B cell (primary cell): ENCODE results near the gene RTN4RL1. TPM values are rescaled to one million over a fixed set of nuclear protein-coding genes. Genes with fewer than 3 reads are reported as not detected.

Source experiments
- ATAC-seq: fragments of 200-7000 bp; cut with Tn5 transposase; one replicate; pipeline ENCODE4 v1.10.0; 2021; ENCODE audit warnings: low read depth, mild to moderate bottlenecking, moderate number of reproducible peaks, moderate library complexity
- CTCF ChIA-PET: fragments of 350-600 bp; sonication (Branson Sonifier 250); formaldehyde crosslinking; loops from one replicate; lab custom pipeline; 2021; ENCODE audit warnings: antibody characterized with exemption, inconsistent platforms; lab: Charles Lee
- POLR2A ChIA-PET: fragments of 350-600 bp; sonication (Branson Sonifier 250); formaldehyde crosslinking; loops from one replicate; lab custom pipeline; 2021; ENCODE audit warnings: antibody characterized with exemption; lab: Charles Lee
- DNase-seq: peaks from one replicate; pipeline ENCODE4 v3.0.0; 2013
- H2AFZ ChIP-seq: 2 replicates; pipeline ENCODE4 v1.6.1; 2012; ENCODE audit warnings: mild to moderate bottlenecking, low read depth, low read length; ENCODE audit not compliant: insufficient read depth, poor library complexity, severe bottlenecking
- H3K27ac ChIP-seq, 2 donors: 1 replicate in 1 of 2; 2 replicates in 1 of 2; pipeline ENCODE4 v1.5.1; 2012 to 2013; ENCODE audit warnings: low read length in 2 of 2, mild to moderate bottlenecking in 2 of 2, moderate library complexity in 1 of 2
- H3K27me3 ChIP-seq, 4 experiments: fragments of 200-600 bp in 1 of 4; sonication (generic) in 1 of 4; replicated peaks in 1 of 4; 1 replicate in 2 of 4; 2 replicates in 2 of 4; pipeline versions ENCODE4 v1.6.1 to v1.7.0; 2013 to 2016; ENCODE audit warnings: low read length in 3 of 4, mild to moderate bottlenecking in 2 of 4, mixed read lengths in 1 of 4, moderate library complexity in 1 of 4; ENCODE audit not compliant: insufficient read depth in 4 of 4, control insufficient read depth in 3 of 4; ENCODE audit errors: control extremely low read depth in 1 of 4
- H3K36me3 ChIP-seq, 2 experiments: replicated peaks in 1 of 2; 1 replicate in 1 of 2; 2 replicates in 1 of 2; pipeline versions ENCODE4 v1.6.1 to v1.7.1; 2013; ENCODE audit warnings: low read length in 1 of 2; ENCODE audit not compliant: insufficient read depth in 2 of 2, control insufficient read depth in 1 of 2; ENCODE audit errors: control extremely low read depth in 1 of 2, extremely low read depth in 1 of 2
- H3K4me1 ChIP-seq, 2 donors: fragments of 200-600 bp in 1 of 2; sonication (generic) in 1 of 2; 1 replicate in 1 of 2; 2 replicates in 1 of 2; pipeline versions ENCODE4 v1.5.1 to v1.6.1; 2013 to 2017; ENCODE audit warnings: low read length in 2 of 2; ENCODE audit not compliant: control insufficient read depth in 2 of 2, insufficient read depth in 2 of 2
- H3K4me2 ChIP-seq: replicated peaks from 2 replicates; pipeline ENCODE3; 2012; ENCODE audit warnings: mild to moderate bottlenecking, low read depth, low read length; ENCODE audit not compliant: poor library complexity, severe bottlenecking
- H3K4me3 ChIP-seq, 5 experiments: fragments of 200-600 bp in 1 of 5; sonication (generic) in 1 of 5; 1 replicate in 3 of 5; 2 replicates in 2 of 5; pipeline versions ENCODE4 v1.5.1 to v1.7.0; 2011 to 2016; ENCODE audit warnings: low read length in 4 of 5, mild to moderate bottlenecking in 4 of 5, low read depth in 2 of 5, control low read depth in 1 of 5, moderate library complexity in 1 of 5; ENCODE audit not compliant: insufficient read depth in 1 of 5; ENCODE audit errors: control extremely low read depth in 1 of 5, extremely low read depth in 1 of 5
- H3K79me2 ChIP-seq: fragments of 200-600 bp; sonication (generic); one replicate; pipeline ENCODE4 v1.6.0; 2016; ENCODE audit warnings: low read length; ENCODE audit not compliant: control insufficient read depth, insufficient read depth
- H3K9ac ChIP-seq: fragments of 200-600 bp; sonication (generic); 2 replicates; pipeline ENCODE4 v1.6.1; 2017; ENCODE audit warnings: mild to moderate bottlenecking, low read length, moderate library complexity
- H3K9me3 ChIP-seq, 3 donors: one replicate each; pipeline versions ENCODE4 v1.6.1 to v1.7.1; 2013; ENCODE audit warnings: low read length in 2 of 3; ENCODE audit not compliant: control insufficient read depth in 2 of 3, insufficient read depth in 1 of 3; ENCODE audit errors: control extremely low read depth in 1 of 3
- H4K20me1 ChIP-seq: 2 replicates; pipeline ENCODE4 v1.6.0; 2012; ENCODE audit warnings: mild to moderate bottlenecking, low read length; ENCODE audit not compliant: insufficient read depth, control insufficient read depth, poor library complexity, severe bottlenecking
- H3K27ac Mint-ChIP-seq: one replicate; pipeline ENCODE4 v1.8.0; 2021; ENCODE audit warnings: mixed read lengths
- H3K27me3 Mint-ChIP-seq: one replicate; pipeline ENCODE4 v1.8.0; 2021; ENCODE audit warnings: mixed read lengths
- H3K4me1 Mint-ChIP-seq: one replicate; pipeline ENCODE4 v1.8.0; 2021; ENCODE audit warnings: mixed read lengths
- H3K4me3 Mint-ChIP-seq: one replicate; pipeline ENCODE4 v1.8.0; 2021; ENCODE audit warnings: mixed read lengths
- H3K9me3 Mint-ChIP-seq: one replicate; pipeline ENCODE4 v1.8.0; 2022; ENCODE audit warnings: mixed read lengths; ENCODE audit not compliant: insufficient read depth
- EZH2 ChIP-seq: IDR thresholded peaks from 2 replicates; pipeline ENCODE4 v1.6.1; 2012; ENCODE audit warnings: borderline replicate concordance, low read depth, mild to moderate bottlenecking, moderate library complexity, low read length; ENCODE audit not compliant: insufficient read depth, poor library complexity, severe bottlenecking
- whole genome bisulfite sequencing: methylation state at CpG from one replicate; pipeline ENCODE4 v1.1.5; 2013; ENCODE audit warnings: missing lambda C conversion rate; ENCODE audit not compliant: insufficient coverage; 5-methylcytosine and 5-hydroxymethylcytosine counted together
- intact Hi-C: fragments of 100-400 bp; cut with micrococcal nuclease; formaldehyde crosslinking; loops from one replicate; pipeline ENCODE4 v1.10.0; 2022
- polyA plus RNA-seq: library from polyadenylated mRNA; depleted of rRNA; stranded (reverse); fragments of >200 nt; gene quantifications from 2 replicates; pipeline ENCODE4 v1.2.3, GENCODE V29; 2012
- total RNA-seq, 2 donors: library from RNA; stranded (reverse); fragments of 120-200 nt in 1 of 2; gene quantifications; 1 replicate in 1 of 2; 2 replicates in 1 of 2; pipeline versions ENCODE4 v1.2.3 to v1.2.4, GENCODE V29; 2013 to 2022
- TF ChIP-seq, protein P1 (sequence below): fragments of 200-600 bp; IDR thresholded peaks from one replicate; pipeline ENCODE4 v1.8.0; 2022; ENCODE audit warnings: antibody characterized with exemption, mild to moderate bottlenecking

Gene RTN4RL1
- total and polyA plus RNA-seq, 2 donors (not counting 1 experiment from before 2014, with no cell fraction given) = 0.03 to 0.07 TPM

DNA sequence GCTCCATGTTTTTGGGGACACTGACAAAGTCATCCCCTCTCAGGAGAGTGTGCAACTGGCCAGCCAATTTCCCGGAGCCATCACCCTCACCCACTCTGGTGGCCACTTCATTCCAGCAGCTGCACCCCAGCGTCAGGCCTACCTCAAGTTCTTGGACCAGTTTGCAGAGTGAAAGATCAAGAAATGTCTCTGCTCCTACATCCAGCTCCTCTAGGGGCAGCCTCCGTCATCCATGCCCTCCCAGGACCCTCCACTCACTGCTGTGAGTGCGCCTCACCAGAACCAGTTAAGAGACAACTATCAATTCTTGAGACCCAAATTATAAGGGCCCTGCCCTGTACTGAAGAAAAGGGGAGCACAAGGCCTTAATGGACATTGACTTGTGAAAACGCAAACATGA, 17.8 kb upstream of the RTN4RL1 start:
- Histone ChIP-seq H3K9me3 (peaks cover 0 to 4% (median 0%) of the 10 kb centered on the region in 3 donors), H3K9ac (no peak overlapping the region), H4K20me1 (peaks cover 9% of the 10 kb centered on the region), H3K4me3 (peak overlapping the region in 2 of 5 experiments; percentile 77 to 81), H2AFZ (no peak overlapping the region), H3K4me2 (peak overlapping the region; percentile 86), H3K27me3 (peaks cover 0 to 8% (median 2%) of the 10 kb centered on the region in 4 experiments), H3K27ac (no peak overlapping the region), H3K4me1 (peaks cover 13 to 15% of the 10 kb centered on the region in 2 donors), H3K79me2 (peaks cover 20% of the 10 kb centered on the region), H3K36me3 (peaks cover 0 to 21% of the 10 kb centered on the region in 2 experiments)
- intact Hi-C loops = loop anchor here (1.0 to 5.0 kb wide), 3 partner anchors 7 to 350 kb away; no protein-coding TSS in a partner anchor
- H3K4me1 Mint-ChIP-seq = peaks cover 25% of the 10 kb centered on the region
- H3K9me3 Mint-ChIP-seq = no peaks in the 10 kb centered on the region
- POLR2A ChIA-PET = interaction anchor here (0.7 kb wide), 1 partner anchor 360 kb away, joined by 3 read pairs; no protein-coding TSS in a partner anchor
- ATAC-seq (no peak), DNase-seq (no peak)
- WGBS = 100% methylated on average over 2 of the region's 5 CpGs
- peak overlapping the region; percentile 84 for H3K27ac Mint-ChIP-seq
- CTCF ChIA-PET = no interaction called here
- H3K4me3 Mint-ChIP-seq = peak overlapping the region; percentile 91
- H3K27me3 Mint-ChIP-seq = peaks cover 1% of the 10 kb centered on the region
- TF ChIP-seq EZH2 = no peak
- TF ChIP-seq, protein P1, sequence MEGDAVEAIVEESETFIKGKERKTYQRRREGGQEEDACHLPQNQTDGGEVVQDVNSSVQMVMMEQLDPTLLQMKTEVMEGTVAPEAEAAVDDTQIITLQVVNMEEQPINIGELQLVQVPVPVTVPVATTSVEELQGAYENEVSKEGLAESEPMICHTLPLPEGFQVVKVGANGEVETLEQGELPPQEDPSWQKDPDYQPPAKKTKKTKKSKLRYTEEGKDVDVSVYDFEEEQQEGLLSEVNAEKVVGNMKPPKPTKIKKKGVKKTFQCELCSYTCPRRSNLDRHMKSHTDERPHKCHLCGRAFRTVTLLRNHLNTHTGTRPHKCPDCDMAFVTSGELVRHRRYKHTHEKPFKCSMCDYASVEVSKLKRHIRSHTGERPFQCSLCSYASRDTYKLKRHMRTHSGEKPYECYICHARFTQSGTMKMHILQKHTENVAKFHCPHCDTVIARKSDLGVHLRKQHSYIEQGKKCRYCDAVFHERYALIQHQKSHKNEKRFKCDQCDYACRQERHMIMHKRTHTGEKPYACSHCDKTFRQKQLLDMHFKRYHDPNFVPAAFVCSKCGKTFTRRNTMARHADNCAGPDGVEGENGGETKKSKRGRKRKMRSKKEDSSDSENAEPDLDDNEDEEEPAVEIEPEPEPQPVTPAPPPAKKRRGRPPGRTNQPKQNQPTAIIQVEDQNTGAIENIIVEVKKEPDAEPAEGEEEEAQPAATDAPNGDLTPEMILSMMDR = no peak

DNA sequence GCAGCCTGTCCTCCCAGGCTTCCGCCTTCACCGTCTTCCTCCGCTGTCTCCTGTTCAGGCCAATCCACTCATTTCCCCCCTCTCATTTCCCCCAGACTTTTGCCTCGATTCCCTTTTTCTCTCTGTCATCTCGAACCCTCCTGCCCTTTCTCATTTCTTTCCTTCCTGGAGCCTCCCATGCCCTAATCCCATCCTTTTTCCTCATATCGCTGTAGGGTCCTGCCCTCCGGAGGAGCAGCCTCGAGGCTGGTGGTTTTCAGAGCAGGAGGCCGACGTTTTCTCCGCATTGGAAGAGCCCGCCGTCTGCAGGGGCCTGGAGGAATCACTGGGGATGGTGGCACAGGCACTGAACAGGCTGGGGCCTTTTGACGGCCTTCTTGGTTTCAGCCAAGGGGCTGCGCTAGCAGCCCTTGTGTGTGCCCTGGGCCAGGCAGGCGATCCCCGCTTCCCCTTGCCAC, 17.3 kb upstream of the RTN4RL1 start:
- Histone ChIP-seq H2AFZ (peak overlapping the region; percentile 86), H3K9ac (peak overlapping the region; percentile 85), H3K27ac (peak overlapping the region; percentile 78 to 94), H4K20me1 (peaks cover 9% of the 10 kb centered on the region), H3K4me2 (peak overlapping the region; percentile 86), H3K4me3 (peak overlapping the region; percentile 69 to 84 (median 81)), H3K79me2 (peaks cover 20% of the 10 kb centered on the region), H3K27me3 (peaks cover 0 to 3% (median 0%) of the 10 kb centered on the region in 4 experiments), H3K9me3 (peaks cover 0 to 4% (median 0%) of the 10 kb centered on the region in 3 donors), H3K36me3 (peaks cover 0 to 25% of the 10 kb centered on the region in 2 experiments), H3K4me1 (peaks cover 12 to 15% of the 10 kb centered on the region in 2 donors)
- POLR2A ChIA-PET = interaction anchor here (0.7 kb wide), 1 partner anchor 360 kb away, joined by 3 read pairs; no protein-coding TSS in a partner anchor
- no peak for DNase-seq
- intact Hi-C loops = loop anchor here (1.0 to 5.0 kb wide), 3 partner anchors 8 to 350 kb away; no protein-coding TSS in a partner anchor
- H3K9me3 Mint-ChIP-seq = no peaks in the 10 kb centered on the region
- CTCF ChIA-PET = no interaction called here
- peak overlapping the region; percentile 91 for H3K4me3 Mint-ChIP-seq
- no peak for TF ChIP-seq EZH2
- TF ChIP-seq, protein P1 = no peak
- H3K27ac Mint-ChIP-seq = peak overlapping the region; percentile 92
- H3K4me1 Mint-ChIP-seq = peaks cover 25% of the 10 kb centered on the region
- WGBS = 33% methylated on average over 17 of the region's 17 CpGs
- no peaks in the 10 kb centered on the region for H3K27me3 Mint-ChIP-seq
- ATAC-seq = no peak
